ENCODE results near the gene PTPN18.

- no peak for TF ChIP-seq POLR2A (IDR thresholded peaks at IDR 0.05; ENCODE audit: extremely low read depth, insufficient read length)
- TF ChIP-seq, protein P1, sequence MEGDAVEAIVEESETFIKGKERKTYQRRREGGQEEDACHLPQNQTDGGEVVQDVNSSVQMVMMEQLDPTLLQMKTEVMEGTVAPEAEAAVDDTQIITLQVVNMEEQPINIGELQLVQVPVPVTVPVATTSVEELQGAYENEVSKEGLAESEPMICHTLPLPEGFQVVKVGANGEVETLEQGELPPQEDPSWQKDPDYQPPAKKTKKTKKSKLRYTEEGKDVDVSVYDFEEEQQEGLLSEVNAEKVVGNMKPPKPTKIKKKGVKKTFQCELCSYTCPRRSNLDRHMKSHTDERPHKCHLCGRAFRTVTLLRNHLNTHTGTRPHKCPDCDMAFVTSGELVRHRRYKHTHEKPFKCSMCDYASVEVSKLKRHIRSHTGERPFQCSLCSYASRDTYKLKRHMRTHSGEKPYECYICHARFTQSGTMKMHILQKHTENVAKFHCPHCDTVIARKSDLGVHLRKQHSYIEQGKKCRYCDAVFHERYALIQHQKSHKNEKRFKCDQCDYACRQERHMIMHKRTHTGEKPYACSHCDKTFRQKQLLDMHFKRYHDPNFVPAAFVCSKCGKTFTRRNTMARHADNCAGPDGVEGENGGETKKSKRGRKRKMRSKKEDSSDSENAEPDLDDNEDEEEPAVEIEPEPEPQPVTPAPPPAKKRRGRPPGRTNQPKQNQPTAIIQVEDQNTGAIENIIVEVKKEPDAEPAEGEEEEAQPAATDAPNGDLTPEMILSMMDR (IDR thresholded peaks at IDR 0.05; ENCODE audit: low read depth, low read length), result no peak
- no peak for TF ChIP-seq MYC (IDR thresholded peaks at IDR 0.05; ENCODE audit: low read depth, low read length)
- no peak for TF ChIP-seq MAX (IDR thresholded peaks at IDR 0.05; ENCODE audit: low read depth, low read length)
Observed at GRCh38 chr2:130372833-130373807, 17.3 kb downstream of the PTPN18 start.
